GM12878 (cell line): ENCODE data around the gene MGMT. TPM values are rescaled to one million over a fixed set of nuclear protein-coding genes. Genes with fewer than 3 reads are reported as not detected.

Source experiments
- ATAC-seq: fragments of 200-7000 bp; cut with Tn5 transposase; 3 replicates; pipeline ENCODE4 v1.9.1; 2020; ENCODE audit warnings: mild to moderate bottlenecking, moderate library complexity
- BruUV-seq: library from RNA; stranded (reverse); fragments of 400-500 nt; replicated peaks from 2 replicates; lab custom pipeline; 2021; lab: Mats Ljungman, UMichigan
- CTCF ChIA-PET: fragments of 300-600 bp; sonication (Branson Sonifier 250); formaldehyde crosslinking; extraction: SDS; loops from one replicate; lab custom pipeline; 2021; ENCODE audit warnings: inconsistent platforms; lab: Yijun Ruan, JAX
- POLR2A ChIA-PET: fragments of 350-600 bp; formaldehyde crosslinking; extraction: SDS; loops from one replicate; lab custom pipeline; 2021; ENCODE audit warnings: inconsistent platforms; lab: Charles Lee
- RAD21 ChIA-PET: fragments of 300-600 bp; sonication (Branson Sonifier 250); formaldehyde crosslinking; loops from one replicate; lab custom pipeline; 2023; ENCODE audit warnings: antibody characterized with exemption; ENCODE audit not compliant: unreplicated experiment; lab: Charles Lee
- SMC1A ChIA-PET: fragments of 300-600 bp; sonication (Branson Sonifier 250); formaldehyde crosslinking; loops from one replicate; lab custom pipeline; 2023; ENCODE audit not compliant: unreplicated experiment, uncharacterized antibody; lab: Charles Lee
- DNase-seq: peaks from one replicate; pipeline ENCODE4 v3.0.0-alpha.2; 2011; ENCODE audit warnings: low read depth, low spot score
- FAIRE-seq: peaks from 3 replicates; lab custom pipeline; 2011; peaks lifted over from hg19 to GRCh38; lab: Jason Lieb, UNC
- H2AFZ ChIP-seq: 2 replicates; pipeline ENCODE4 v1.6.0; 2011; ENCODE audit warnings: low read depth, low read length, control low read depth; ENCODE audit not compliant: control insufficient read depth
- H3K27ac ChIP-seq: 2 replicates; pipeline ENCODE4 v1.5.1; 2011; ENCODE audit warnings: control low read depth; ENCODE audit not compliant: control insufficient read depth, insufficient read depth
- H3K27me3 ChIP-seq, 2 experiments: replicated peaks in 1 of 2; 2 replicates each; pipeline versions ENCODE4 v1.6.0 to v1.6.1; 2011; ENCODE audit warnings: low read length in 1 of 2; ENCODE audit not compliant: control insufficient read depth in 2 of 2, insufficient read depth in 2 of 2
- H3K36me3 ChIP-seq, 2 experiments: 2 replicates each; pipeline ENCODE4 v1.5.1; 2011; ENCODE audit warnings: low read length in 1 of 2; ENCODE audit not compliant: control insufficient read depth in 2 of 2, insufficient read depth in 2 of 2
- H3K4me1 ChIP-seq: 2 replicates; pipeline ENCODE4 v1.6.1; 2011; ENCODE audit warnings: mild to moderate bottlenecking, low read length, moderate library complexity, mixed read lengths; ENCODE audit not compliant: control insufficient read depth, insufficient read depth
- H3K4me2 ChIP-seq: 2 replicates; pipeline ENCODE4 v1.6.0; 2011; ENCODE audit warnings: control low read depth; ENCODE audit not compliant: control insufficient read depth, insufficient read depth
- H3K4me3 ChIP-seq: fragments of 200-600 bp; sonication (generic); 2 replicates; pipeline ENCODE4 v1.5.1; 2016
- H3K79me2 ChIP-seq: 2 replicates; pipeline ENCODE4 v1.6.0; 2011; ENCODE audit warnings: low read length; ENCODE audit not compliant: control insufficient read depth, insufficient read depth
- H3K9ac ChIP-seq: 2 replicates; pipeline ENCODE4 v1.8.0; 2011; ENCODE audit warnings: low read length, control low read depth, mixed read lengths; ENCODE audit not compliant: control insufficient read depth, insufficient read depth
- H3K9me3 ChIP-seq: replicated peaks from 3 replicates; pipeline ENCODE4 v1.5.1; 2011; ENCODE audit warnings: mild to moderate bottlenecking, low read length; ENCODE audit not compliant: control insufficient read depth, insufficient read depth
- H4K20me1 ChIP-seq: 2 replicates; pipeline ENCODE4 v1.6.0; 2011; ENCODE audit not compliant: control insufficient read depth, insufficient read depth
- BHLHE40 ChIP-seq, 2 experiments: fragments of 450-650 bp in 1 of 2; IDR thresholded peaks; 2 replicates each; pipeline ENCODE4 v1.6.1; 2011 to 2017; ENCODE audit warnings: low read depth in 2 of 2, borderline replicate concordance in 1 of 2, improper control_type of control experiment in 1 of 2, low read length in 1 of 2, mild to moderate bottlenecking in 1 of 2
- KDM1A ChIP-seq: fragments of 200-600 bp; sonication (generic); IDR thresholded peaks from 2 replicates; pipeline ENCODE4 v1.6.1; 2016; ENCODE audit warnings: borderline replicate concordance
- NBN ChIP-seq: fragments of 450-650 bp; IDR thresholded peaks from 2 replicates; pipeline ENCODE4 v1.6.1; 2016
- POLR2A ChIP-seq: IDR thresholded peaks from 2 replicates; pipeline ENCODE4 v1.6.1; 2011; ENCODE audit warnings: low read depth, mild to moderate bottlenecking, low read length
- RBBP5 ChIP-seq: fragments of 200-600 bp; sonication (generic); conservative IDR thresholded peaks from 2 replicates; pipeline ENCODE4 v1.6.1; 2016
- SMAD1 ChIP-seq: fragments of 450-650 bp; IDR thresholded peaks from 2 replicates; pipeline ENCODE4 v1.6.1; 2018; ENCODE audit warnings: mild to moderate bottlenecking, low read depth; ENCODE audit not compliant: partially characterized antibody
- ZBED1 ChIP-seq: IDR thresholded peaks from 2 replicates; pipeline ENCODE4 v1.6.1; 2016; ENCODE audit warnings: borderline replicate concordance
- ZNF217 ChIP-seq: fragments of 450-650 bp; IDR thresholded peaks from 2 replicates; pipeline ENCODE4 v1.6.1; 2017; ENCODE audit warnings: antibody characterized with exemption, mild to moderate bottlenecking
- ZZZ3 ChIP-seq: IDR thresholded peaks from 2 replicates; pipeline ENCODE4 v1.6.1; 2011; ENCODE audit warnings: low read depth; ENCODE audit not compliant: control insufficient read depth, insufficient read length
- WGBS: methylation state at CpG from one replicate; pipeline ENCODE4 v1.1.6; 2016; ENCODE audit warnings: low lambda C conversion rate; ENCODE audit not compliant: insufficient replicate concordance, insufficient coverage; ENCODE audit errors: missing lambda C conversion rate; 5-methylcytosine and 5-hydroxymethylcytosine counted together
- in situ Hi-C: fragments of 300-500 bp; cut with MboI; formaldehyde crosslinking; loops from 9 replicates; pipeline ENCODE4 v1.14.3; 2018; ENCODE audit warnings: mixed read lengths
- intact Hi-C: fragments of 100-400 bp; cut with micrococcal nuclease; formaldehyde crosslinking; loops from one replicate; pipeline ENCODE4 v1.14.2; 2022; ENCODE audit not compliant: unreplicated experiment
- polyA plus RNA-seq, 11 experiments: library from polyadenylated mRNA; depleted of rRNA in 4 of 11; unstranded in 6 of 11; stranded (reverse) in 5 of 11; fragments of >200 nt; fragmentation: Nextera tagmentation in 4 of 11; fragmentation: Illumina TruSeq in 1 of 11; extraction: Ambion mirVana in 4 of 11; extraction: Trizol in 1 of 11; gene quantifications; 1 replicate in 1 of 11; 2 replicates in 10 of 11; pipeline versions ENCODE4 v1.2.1 to v1.2.3, GENCODE V29; 2011 to 2016; ENCODE audit warnings: inconsistent platforms in 2 of 11, missing spikeins in 2 of 11, low read depth in 1 of 11
- total RNA-seq, 4 experiments: library from RNA; depleted of rRNA in 3 of 4; stranded (reverse); fragments of >200 nt in 3 of 4; fragmentation: Illumina TruSeq in 1 of 4; extraction: Trizol in 1 of 4; gene quantifications; 2 replicates each; pipeline versions ENCODE4 v1.2.1 to v1.2.3, GENCODE V29; 2013 to 2021
- TF ChIP-seq, protein P1 (sequence below): fragments of 450-650 bp; IDR thresholded peaks from 2 replicates; pipeline ENCODE4 v1.6.1; 2017; ENCODE audit warnings: borderline replicate concordance
- TF ChIP-seq, protein P2 (sequence below): IDR thresholded peaks from 2 replicates; pipeline ENCODE4 v1.6.1; 2012; ENCODE audit warnings: low read depth, low read length, improper control_type of control experiment
- TF ChIP-seq, protein P3 (sequence below): fragments of 450-650 bp; IDR thresholded peaks from 2 replicates; pipeline ENCODE4 v1.6.1; 2017; ENCODE audit warnings: mild to moderate bottlenecking, low read depth, inconsistent platforms; ENCODE audit not compliant: poor library complexity, severe bottlenecking
- TF ChIP-seq, protein P4 (sequence below): fragments of 450-650 bp; formaldehyde crosslinking; IDR thresholded peaks from 2 replicates; pipeline ENCODE4 v1.4.0; 2022; ENCODE audit warnings: mild to moderate bottlenecking, moderate library complexity
- TF ChIP-seq, protein P5 (sequence below): fragments of 450-650 bp; conservative IDR thresholded peaks from 2 replicates; pipeline ENCODE4 v1.6.1; 2017; ENCODE audit warnings: mild to moderate bottlenecking, moderate library complexity

Gene MGMT
- total and polyA plus RNA-seq, 10 of the 15 experiments (the other 5 are each of a cell fraction or from before 2014, with no cell fraction given), result 0.16 to 24.2 (median 13.3) TPM

DNA sequence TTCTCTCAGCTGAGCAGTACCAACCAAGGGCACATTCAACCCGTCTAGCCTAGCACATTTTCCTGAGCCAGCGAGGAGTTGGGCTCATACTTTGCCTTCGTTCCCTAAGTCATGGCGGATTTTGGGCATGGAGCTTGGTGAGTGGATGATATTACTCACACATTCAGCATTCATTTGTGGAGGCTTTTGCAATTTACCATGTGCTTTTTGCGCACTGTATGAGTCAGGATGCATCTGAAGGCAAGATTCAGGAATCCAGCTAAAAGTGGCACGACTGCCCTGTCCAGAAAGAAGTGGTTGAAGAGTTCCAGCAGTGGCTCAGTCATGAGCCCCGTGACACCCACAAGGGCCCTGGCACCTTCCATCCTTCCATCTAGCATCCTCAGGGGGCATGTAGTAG, 24.2 kb upstream of the MGMT start (continued):
- TF ChIP-seq RBBP5 (no peak), BHLHE40 (IDR thresholded peaks at IDR 0.05; ENCODE audit: borderline replicate concordance in 1 of 2, low read depth in 2 of 2, low read length in 1 of 2) (no peak), ZBED1 (no peak), ZZZ3 (no peak), ZNF217 (no peak), KDM1A (no peak)
- TF ChIP-seq, protein P1, sequence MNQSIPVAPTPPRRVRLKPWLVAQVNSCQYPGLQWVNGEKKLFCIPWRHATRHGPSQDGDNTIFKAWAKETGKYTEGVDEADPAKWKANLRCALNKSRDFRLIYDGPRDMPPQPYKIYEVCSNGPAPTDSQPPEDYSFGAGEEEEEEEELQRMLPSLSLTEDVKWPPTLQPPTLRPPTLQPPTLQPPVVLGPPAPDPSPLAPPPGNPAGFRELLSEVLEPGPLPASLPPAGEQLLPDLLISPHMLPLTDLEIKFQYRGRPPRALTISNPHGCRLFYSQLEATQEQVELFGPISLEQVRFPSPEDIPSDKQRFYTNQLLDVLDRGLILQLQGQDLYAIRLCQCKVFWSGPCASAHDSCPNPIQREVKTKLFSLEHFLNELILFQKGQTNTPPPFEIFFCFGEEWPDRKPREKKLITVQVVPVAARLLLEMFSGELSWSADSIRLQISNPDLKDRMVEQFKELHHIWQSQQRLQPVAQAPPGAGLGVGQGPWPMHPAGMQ, result no peak
- TF ChIP-seq, protein P2, sequence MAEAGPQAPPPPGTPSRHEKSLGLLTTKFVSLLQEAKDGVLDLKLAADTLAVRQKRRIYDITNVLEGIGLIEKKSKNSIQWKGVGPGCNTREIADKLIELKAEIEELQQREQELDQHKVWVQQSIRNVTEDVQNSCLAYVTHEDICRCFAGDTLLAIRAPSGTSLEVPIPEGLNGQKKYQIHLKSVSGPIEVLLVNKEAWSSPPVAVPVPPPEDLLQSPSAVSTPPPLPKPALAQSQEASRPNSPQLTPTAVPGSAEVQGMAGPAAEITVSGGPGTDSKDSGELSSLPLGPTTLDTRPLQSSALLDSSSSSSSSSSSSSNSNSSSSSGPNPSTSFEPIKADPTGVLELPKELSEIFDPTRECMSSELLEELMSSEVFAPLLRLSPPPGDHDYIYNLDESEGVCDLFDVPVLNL, result no peak

DNA sequence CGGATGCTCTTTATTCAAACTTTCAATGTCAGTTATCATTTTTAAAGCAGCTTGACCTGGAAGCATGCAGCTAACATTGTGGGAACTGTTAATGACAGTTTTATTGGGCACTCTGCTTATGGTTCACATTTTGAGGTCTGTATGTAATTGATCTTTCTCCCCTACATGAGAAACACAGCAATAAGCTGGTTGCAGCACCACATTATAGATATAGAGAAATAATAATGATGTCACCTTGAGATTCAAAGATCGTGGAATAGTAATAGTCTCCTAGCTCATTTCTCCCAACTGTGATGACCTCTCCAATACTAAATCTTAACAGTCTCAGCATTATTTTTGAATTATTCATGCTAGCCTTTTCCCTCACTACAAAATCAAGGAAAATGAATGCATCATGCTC, 22.7 kb upstream of the MGMT start:
- WGBS, result 59% methylated on average over 2 of the region's 2 CpGs
- SMC1A ChIA-PET, result no interaction called here
- Histone ChIP-seq H4K20me1 (no peaks in the 10 kb centered on the region), H3K4me1 (no peaks in the 10 kb centered on the region), H3K27me3 (no peaks in the 10 kb centered on the region; a peak in 1 of 4 replicates), H3K4me3 (no peak overlapping the region), H3K27ac (no peak overlapping the region), H3K9me3 (no peaks in the 10 kb centered on the region), H2AFZ (no peak overlapping the region), H3K79me2 (no peaks in the 10 kb centered on the region), H3K36me3 (no peaks in the 10 kb centered on the region), H3K9ac (no peak overlapping the region), H3K4me2 (no peak overlapping the region)
- no peak for ATAC-seq
- in situ Hi-C loops (no loop called here), intact Hi-C loops (no loop called here)
- POLR2A ChIA-PET, result no interaction called here
- CTCF ChIA-PET, result no interaction called here
- no peak for FAIRE-seq
- DNase-seq, result no peak
- RAD21 ChIA-PET, result no interaction called here
- BruUV-seq, result no TSS peak
- TF ChIP-seq, protein P3, sequence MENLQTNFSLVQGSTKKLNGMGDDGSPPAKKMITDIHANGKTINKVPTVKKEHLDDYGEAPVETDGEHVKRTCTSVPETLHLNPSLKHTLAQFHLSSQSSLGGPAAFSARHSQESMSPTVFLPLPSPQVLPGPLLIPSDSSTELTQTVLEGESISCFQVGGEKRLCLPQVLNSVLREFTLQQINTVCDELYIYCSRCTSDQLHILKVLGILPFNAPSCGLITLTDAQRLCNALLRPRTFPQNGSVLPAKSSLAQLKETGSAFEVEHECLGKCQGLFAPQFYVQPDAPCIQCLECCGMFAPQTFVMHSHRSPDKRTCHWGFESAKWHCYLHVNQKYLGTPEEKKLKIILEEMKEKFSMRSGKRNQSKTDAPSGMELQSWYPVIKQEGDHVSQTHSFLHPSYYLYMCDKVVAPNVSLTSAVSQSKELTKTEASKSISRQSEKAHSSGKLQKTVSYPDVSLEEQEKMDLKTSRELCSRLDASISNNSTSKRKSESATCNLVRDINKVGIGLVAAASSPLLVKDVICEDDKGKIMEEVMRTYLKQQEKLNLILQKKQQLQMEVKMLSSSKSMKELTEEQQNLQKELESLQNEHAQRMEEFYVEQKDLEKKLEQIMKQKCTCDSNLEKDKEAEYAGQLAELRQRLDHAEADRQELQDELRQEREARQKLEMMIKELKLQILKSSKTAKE, result no peak
- TF ChIP-seq SMAD1 (no peak), BHLHE40 (IDR thresholded peaks at IDR 0.05; ENCODE audit: borderline replicate concordance in 1 of 2, low read depth in 2 of 2, low read length in 1 of 2) (no peak), POLR2A (no peak), NBN (no peak)
- TF ChIP-seq, protein P4, sequence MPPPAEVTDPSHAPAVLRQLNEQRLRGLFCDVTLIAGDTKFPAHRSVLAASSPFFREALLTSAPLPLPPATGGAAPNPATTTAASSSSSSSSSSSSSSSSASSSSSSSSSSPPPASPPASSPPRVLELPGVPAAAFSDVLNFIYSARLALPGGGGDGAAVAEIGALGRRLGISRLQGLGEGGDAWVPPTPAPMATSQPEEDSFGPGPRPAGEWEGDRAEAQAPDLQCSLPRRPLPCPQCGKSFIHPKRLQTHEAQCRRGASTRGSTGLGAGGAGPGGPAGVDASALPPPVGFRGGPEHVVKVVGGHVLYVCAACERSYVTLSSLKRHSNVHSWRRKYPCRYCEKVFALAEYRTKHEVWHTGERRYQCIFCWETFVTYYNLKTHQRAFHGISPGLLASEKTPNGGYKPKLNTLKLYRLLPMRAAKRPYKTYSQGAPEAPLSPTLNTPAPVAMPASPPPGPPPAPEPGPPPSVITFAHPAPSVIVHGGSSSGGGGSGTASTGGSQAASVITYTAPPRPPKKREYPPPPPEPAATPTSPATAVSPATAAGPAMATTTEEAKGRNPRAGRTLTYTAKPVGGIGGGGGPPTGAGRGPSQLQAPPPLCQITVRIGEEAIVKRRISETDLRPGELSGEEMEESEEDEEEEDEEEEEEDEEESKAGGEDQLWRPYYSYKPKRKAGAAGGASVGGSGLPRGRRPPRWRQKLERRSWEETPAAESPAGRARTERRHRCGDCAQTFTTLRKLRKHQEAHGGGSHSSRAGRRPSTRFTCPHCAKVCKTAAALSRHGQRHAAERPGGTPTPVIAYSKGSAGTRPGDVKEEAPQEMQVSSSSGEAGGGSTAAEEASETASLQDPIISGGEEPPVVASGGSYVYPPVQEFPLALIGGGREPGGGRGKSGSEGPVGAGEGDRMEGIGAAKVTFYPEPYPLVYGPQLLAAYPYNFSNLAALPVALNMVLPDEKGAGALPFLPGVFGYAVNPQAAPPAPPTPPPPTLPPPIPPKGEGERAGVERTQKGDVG, result no peak
- TF ChIP-seq, protein P5, sequence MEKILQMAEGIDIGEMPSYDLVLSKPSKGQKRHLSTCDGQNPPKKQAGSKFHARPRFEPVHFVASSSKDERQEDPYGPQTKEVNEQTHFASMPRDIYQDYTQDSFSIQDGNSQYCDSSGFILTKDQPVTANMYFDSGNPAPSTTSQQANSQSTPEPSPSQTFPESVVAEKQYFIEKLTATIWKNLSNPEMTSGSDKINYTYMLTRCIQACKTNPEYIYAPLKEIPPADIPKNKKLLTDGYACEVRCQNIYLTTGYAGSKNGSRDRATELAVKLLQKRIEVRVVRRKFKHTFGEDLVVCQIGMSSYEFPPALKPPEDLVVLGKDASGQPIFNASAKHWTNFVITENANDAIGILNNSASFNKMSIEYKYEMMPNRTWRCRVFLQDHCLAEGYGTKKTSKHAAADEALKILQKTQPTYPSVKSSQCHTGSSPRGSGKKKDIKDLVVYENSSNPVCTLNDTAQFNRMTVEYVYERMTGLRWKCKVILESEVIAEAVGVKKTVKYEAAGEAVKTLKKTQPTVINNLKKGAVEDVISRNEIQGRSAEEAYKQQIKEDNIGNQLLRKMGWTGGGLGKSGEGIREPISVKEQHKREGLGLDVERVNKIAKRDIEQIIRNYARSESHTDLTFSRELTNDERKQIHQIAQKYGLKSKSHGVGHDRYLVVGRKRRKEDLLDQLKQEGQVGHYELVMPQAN, result no peak
